HepG2 (cell line): ENCODE results near the gene B3GNT8. TPM values are rescaled to one million over a fixed set of nuclear protein-coding genes. Genes with fewer than 3 reads are reported as not detected.
A peak's percentile ranks its signal among the peaks of the same experiment; 100 is the strongest.

Experiments
- DMAP1 ChIP-seq: IDR thresholded peaks from 2 replicates; pipeline ENCODE4 v1.6.1; 2016
- FOSL1 ChIP-seq: sonication (generic); formaldehyde crosslinking; IDR thresholded peaks from 2 replicates; pipeline ENCODE4 v1.9.0; 2021; ENCODE audit warnings: missing genetic modification reagents, borderline replicate concordance
- MAFG ChIP-seq: sonication (generic); formaldehyde crosslinking; IDR thresholded peaks from 2 replicates; pipeline ENCODE4 v1.5.1; 2020; ENCODE audit warnings: mild to moderate bottlenecking, missing genetic modification reagents
- PHF21A ChIP-seq: sonication (generic); formaldehyde crosslinking; IDR thresholded peaks from 2 replicates; pipeline ENCODE4 v1.5.0; 2020; ENCODE audit warnings: mild to moderate bottlenecking, missing genetic modification reagents
- REXO4 ChIP-seq: sonication (generic); formaldehyde crosslinking; IDR thresholded peaks from 2 replicates; pipeline ENCODE4 v1.8.0; 2022; ENCODE audit warnings: missing genetic modification reagents, mild to moderate bottlenecking, borderline replicate concordance
- TBL1XR1 ChIP-seq: fragments of 150-350 bp; IDR thresholded peaks from 2 replicates; pipeline ENCODE4 v1.6.1; 2014; ENCODE audit warnings: borderline replicate concordance, low read length; ENCODE audit not compliant: partially characterized antibody
- ZMYM2 ChIP-seq: sonication (generic); formaldehyde crosslinking; IDR thresholded peaks from 2 replicates; pipeline ENCODE4 v1.8.0; 2022; ENCODE audit warnings: mild to moderate bottlenecking, missing genetic modification reagents
- ZNF432 ChIP-seq: sonication (generic); formaldehyde crosslinking; IDR thresholded peaks from 2 replicates; pipeline ENCODE4 v1.5.0; 2020; ENCODE audit warnings: missing genetic modification reagents, mild to moderate bottlenecking, borderline replicate concordance
- ZNF614 ChIP-seq: IDR thresholded peaks from 2 replicates; pipeline ENCODE4 v1.6.1; 2018; ENCODE audit warnings: missing biosample characterization, missing genetic modification reagents, inconsistent platforms, borderline replicate concordance
- ZNF768 ChIP-seq: sonication (generic); formaldehyde crosslinking; IDR thresholded peaks from 2 replicates; pipeline ENCODE4 v1.4.0; 2020; ENCODE audit warnings: missing genetic modification reagents
- ZSCAN31 ChIP-seq: sonication (generic); formaldehyde crosslinking; IDR thresholded peaks from 2 replicates; pipeline ENCODE4 v1.5.0; 2020; ENCODE audit warnings: low read depth, mild to moderate bottlenecking, missing genetic modification reagents
- polyA plus RNA-seq, 8 experiments: library from polyadenylated mRNA; depleted of rRNA in 3 of 8; stranded (reverse) in 7 of 8; unstranded in 1 of 8; fragments of >200 nt; fragmentation: Illumina TruSeq in 4 of 8; extraction: Trizol in 4 of 8; gene quantifications; 2 replicates each; pipeline versions ENCODE4 v1.2.1 to v1.2.3, GENCODE V29; 2011 to 2016; ENCODE audit warnings: low read depth in 4 of 8, missing spikeins in 1 of 8, mixed read lengths in 1 of 8; ENCODE audit not compliant: insufficient read depth in 1 of 8
- total RNA-seq, 5 experiments: library from RNA; depleted of rRNA; stranded (reverse); fragments of >200 nt; fragmentation: Illumina TruSeq; extraction: Trizol; gene quantifications; 2 replicates each; pipeline ENCODE4 v1.2.3, GENCODE V29; 2016; ENCODE audit warnings: low read depth in 1 of 5
- TF ChIP-seq, protein P1 (sequence below): sonication (generic); formaldehyde crosslinking; IDR thresholded peaks from 2 replicates; pipeline ENCODE4 v1.5.0; 2020; ENCODE audit warnings: missing genetic modification reagents
- TF ChIP-seq, protein P2 (sequence below): sonication (generic); formaldehyde crosslinking; IDR thresholded peaks from 2 replicates; pipeline ENCODE4 v1.4.0; 2020; ENCODE audit warnings: mild to moderate bottlenecking, missing genetic modification reagents
- TF ChIP-seq, protein P3 (sequence below): sonication (generic); formaldehyde crosslinking; IDR thresholded peaks from 2 replicates; pipeline ENCODE4 v1.4.0; 2020; ENCODE audit warnings: missing genetic modification reagents, borderline replicate concordance
- TF ChIP-seq, protein P4 (sequence below): IDR thresholded peaks from 2 replicates; pipeline ENCODE4 v1.6.1; 2016
- TF ChIP-seq, protein P5 (sequence below): sonication (generic); formaldehyde crosslinking; IDR thresholded peaks from 2 replicates; pipeline ENCODE4 v1.4.0; 2020; ENCODE audit warnings: mild to moderate bottlenecking, low read depth, missing genetic modification reagents
- TF ChIP-seq, protein P6 (sequence below): sonication (generic); formaldehyde crosslinking; IDR thresholded peaks from 2 replicates; pipeline ENCODE4 v1.8.0; 2022; ENCODE audit warnings: mild to moderate bottlenecking, missing genetic modification reagents; ENCODE audit not compliant: insufficient replicate concordance
- TF ChIP-seq, protein P7 (sequence below): sonication (generic); formaldehyde crosslinking; IDR thresholded peaks from 2 replicates; pipeline ENCODE4 v1.4.0; 2020; ENCODE audit warnings: missing genetic modification reagents

B3GNT8 gene
- total and polyA plus RNA-seq, 2 of the 13 experiments (the other 11 are each of a cell fraction or from before 2014, with no cell fraction given) = 0.26 to 1.9 TPM

DNA sequence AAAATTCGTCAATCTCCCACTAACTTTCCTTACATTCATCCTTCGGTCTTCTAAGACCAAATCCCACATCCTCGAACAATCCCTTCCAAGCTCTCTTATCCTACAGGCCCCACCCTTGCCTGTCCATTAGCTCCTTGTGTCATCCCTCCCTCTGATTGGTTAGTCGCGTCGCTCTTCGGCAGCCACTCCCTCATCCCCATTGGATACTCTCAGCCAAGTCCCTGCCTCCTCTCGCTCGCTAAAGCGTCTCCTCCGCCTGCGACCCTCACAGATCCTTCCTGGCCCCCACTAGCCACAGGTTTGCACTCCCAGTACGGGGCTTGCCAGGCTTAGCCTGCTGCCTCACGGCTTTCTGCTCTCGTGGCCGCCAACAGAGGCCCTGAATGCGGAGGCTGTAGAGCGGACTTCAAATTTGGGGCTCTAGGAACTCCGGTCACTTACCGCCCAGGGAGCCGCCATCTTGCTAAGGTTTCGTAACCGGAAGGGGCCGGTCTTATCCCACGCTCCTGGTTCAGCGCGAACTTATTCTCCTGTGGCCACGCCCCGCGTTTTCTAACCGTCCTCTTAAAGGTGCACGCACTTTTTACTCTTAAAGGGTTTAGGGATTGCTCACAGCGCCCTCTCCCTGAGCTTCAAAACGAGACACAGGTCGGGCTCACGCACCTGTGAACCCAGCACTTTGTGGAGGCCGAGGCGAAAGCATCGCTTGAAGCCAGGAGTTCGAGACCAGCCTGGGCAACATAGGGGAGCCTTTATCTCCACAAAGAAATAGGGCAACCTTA lies 12.5 kb upstream of the B3GNT8 start, which contains the start of gene DMAC2 (continued):
- TF ChIP-seq, protein P1, sequence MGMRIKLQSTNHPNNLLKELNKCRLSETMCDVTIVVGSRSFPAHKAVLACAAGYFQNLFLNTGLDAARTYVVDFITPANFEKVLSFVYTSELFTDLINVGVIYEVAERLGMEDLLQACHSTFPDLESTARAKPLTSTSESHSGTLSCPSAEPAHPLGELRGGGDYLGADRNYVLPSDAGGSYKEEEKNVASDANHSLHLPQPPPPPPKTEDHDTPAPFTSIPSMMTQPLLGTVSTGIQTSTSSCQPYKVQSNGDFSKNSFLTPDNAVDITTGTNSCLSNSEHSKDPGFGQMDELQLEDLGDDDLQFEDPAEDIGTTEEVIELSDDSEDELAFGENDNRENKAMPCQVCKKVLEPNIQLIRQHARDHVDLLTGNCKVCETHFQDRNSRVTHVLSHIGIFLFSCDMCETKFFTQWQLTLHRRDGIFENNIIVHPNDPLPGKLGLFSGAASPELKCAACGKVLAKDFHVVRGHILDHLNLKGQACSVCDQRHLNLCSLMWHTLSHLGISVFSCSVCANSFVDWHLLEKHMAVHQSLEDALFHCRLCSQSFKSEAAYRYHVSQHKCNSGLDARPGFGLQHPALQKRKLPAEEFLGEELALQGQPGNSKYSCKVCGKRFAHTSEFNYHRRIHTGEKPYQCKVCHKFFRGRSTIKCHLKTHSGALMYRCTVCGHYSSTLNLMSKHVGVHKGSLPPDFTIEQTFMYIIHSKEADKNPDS (CRISPR knock-in tag) = no peak
- TF ChIP-seq, protein P2, sequence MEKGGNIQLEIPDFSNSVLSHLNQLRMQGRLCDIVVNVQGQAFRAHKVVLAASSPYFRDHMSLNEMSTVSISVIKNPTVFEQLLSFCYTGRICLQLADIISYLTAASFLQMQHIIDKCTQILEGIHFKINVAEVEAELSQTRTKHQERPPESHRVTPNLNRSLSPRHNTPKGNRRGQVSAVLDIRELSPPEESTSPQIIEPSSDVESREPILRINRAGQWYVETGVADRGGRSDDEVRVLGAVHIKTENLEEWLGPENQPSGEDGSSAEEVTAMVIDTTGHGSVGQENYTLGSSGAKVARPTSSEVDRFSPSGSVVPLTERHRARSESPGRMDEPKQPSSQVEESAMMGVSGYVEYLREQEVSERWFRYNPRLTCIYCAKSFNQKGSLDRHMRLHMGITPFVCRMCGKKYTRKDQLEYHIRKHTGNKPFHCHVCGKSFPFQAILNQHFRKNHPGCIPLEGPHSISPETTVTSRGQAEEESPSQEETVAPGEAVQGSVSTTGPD (CRISPR knock-in tag) = no peak
- TF ChIP-seq PHF21A (CRISPR knock-in tag) (peak; percentile 84), MAFG (CRISPR knock-in tag) (no peak), FOSL1 (no peak), DMAP1 (peak; percentile 77; the same call in 1 of the 2 replicates), ZSCAN31 (CRISPR knock-in tag) (no peak), ZNF614 (CRISPR knock-in tag) (peak; percentile 91), ZNF768 (CRISPR knock-in tag) (no peak; the same call in 1 of the 2 replicates), REXO4 (CRISPR knock-in tag) (no peak), ZNF432 (CRISPR knock-in tag) (no peak), ZMYM2 (CRISPR knock-in tag) (peak; percentile 94), TBL1XR1 (no peak)
- TF ChIP-seq, protein P3, sequence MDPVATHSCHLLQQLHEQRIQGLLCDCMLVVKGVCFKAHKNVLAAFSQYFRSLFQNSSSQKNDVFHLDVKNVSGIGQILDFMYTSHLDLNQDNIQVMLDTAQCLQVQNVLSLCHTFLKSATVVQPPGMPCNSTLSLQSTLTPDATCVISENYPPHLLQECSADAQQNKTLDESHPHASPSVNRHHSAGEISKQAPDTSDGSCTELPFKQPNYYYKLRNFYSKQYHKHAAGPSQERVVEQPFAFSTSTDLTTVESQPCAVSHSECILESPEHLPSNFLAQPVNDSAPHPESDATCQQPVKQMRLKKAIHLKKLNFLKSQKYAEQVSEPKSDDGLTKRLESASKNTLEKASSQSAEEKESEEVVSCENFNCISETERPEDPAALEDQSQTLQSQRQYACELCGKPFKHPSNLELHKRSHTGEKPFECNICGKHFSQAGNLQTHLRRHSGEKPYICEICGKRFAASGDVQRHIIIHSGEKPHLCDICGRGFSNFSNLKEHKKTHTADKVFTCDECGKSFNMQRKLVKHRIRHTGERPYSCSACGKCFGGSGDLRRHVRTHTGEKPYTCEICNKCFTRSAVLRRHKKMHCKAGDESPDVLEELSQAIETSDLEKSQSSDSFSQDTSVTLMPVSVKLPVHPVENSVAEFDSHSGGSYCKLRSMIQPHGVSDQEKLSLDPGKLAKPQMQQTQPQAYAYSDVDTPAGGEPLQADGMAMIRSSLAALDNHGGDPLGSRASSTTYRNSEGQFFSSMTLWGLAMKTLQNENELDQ (CRISPR knock-in tag) = no peak
- TF ChIP-seq, protein P4, sequence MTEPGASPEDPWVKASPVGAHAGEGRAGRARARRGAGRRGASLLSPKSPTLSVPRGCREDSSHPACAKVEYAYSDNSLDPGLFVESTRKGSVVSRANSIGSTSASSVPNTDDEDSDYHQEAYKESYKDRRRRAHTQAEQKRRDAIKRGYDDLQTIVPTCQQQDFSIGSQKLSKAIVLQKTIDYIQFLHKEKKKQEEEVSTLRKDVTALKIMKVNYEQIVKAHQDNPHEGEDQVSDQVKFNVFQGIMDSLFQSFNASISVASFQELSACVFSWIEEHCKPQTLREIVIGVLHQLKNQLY (CRISPR knock-in tag) = no peak
- TF ChIP-seq, protein P5, sequence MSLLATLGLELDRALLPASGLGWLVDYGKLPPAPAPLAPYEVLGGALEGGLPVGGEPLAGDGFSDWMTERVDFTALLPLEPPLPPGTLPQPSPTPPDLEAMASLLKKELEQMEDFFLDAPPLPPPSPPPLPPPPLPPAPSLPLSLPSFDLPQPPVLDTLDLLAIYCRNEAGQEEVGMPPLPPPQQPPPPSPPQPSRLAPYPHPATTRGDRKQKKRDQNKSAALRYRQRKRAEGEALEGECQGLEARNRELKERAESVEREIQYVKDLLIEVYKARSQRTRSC = no peak
- TF ChIP-seq, protein P6, sequence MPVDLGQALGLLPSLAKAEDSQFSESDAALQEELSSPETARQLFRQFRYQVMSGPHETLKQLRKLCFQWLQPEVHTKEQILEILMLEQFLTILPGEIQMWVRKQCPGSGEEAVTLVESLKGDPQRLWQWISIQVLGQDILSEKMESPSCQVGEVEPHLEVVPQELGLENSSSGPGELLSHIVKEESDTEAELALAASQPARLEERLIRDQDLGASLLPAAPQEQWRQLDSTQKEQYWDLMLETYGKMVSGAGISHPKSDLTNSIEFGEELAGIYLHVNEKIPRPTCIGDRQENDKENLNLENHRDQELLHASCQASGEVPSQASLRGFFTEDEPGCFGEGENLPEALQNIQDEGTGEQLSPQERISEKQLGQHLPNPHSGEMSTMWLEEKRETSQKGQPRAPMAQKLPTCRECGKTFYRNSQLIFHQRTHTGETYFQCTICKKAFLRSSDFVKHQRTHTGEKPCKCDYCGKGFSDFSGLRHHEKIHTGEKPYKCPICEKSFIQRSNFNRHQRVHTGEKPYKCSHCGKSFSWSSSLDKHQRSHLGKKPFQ (CRISPR knock-in tag) = peak; percentile 14
- TF ChIP-seq, protein P7, sequence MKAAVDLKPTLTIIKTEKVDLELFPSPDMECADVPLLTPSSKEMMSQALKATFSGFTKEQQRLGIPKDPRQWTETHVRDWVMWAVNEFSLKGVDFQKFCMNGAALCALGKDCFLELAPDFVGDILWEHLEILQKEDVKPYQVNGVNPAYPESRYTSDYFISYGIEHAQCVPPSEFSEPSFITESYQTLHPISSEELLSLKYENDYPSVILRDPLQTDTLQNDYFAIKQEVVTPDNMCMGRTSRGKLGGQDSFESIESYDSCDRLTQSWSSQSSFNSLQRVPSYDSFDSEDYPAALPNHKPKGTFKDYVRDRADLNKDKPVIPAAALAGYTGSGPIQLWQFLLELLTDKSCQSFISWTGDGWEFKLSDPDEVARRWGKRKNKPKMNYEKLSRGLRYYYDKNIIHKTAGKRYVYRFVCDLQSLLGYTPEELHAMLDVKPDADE (CRISPR knock-in tag) = no peak
